Skeletal muscle cell (primary cell): ENCODE data around the gene TMTC2.
"Not testable (repeated sequence)": the region's sequence is repeated elsewhere in the genome, so short reads cannot be mapped to it uniquely, and the experiment has no call there.

Source experiments
- DNase-seq: peaks from one replicate; pipeline ENCODE4 v3.0.0-alpha.2; 2010; ENCODE audit warnings: low read depth
- H3K4me3 ChIP-seq: 2 replicates; pipeline ENCODE4 v1.5.1; 2011; ENCODE audit warnings: low read depth, mild to moderate bottlenecking, control low read depth, low read length, moderate library complexity

TMTC2 gene

DNA sequence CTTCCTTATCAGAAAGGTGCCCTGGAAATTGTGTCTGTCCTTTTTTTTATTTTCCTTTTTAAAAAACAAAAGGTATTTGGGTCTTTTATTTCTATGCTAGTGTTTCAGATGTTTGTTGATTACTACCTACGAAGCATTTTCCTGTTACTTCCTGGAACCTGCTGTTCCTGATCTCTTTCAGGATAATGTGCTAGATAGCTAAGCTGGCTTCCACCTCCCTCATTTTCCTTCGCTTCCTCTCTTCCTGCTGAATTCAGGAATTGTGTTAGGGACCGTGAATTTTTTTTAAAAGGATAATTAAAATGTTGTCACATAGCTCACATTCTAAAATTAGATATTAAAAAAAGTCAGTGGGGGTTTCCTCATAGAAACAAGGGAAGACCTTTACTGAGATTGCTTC, 27.7 kb downstream of the TMTC2 start:
- no peak overlapping the region for H3K4me3 ChIP-seq
- DNase-seq: no peak

- DNase-seq: no peak
- no peak overlapping the region for H3K4me3 ChIP-seq
Observed at GRCh38 chr12:82721726-82722125, 35.0 kb downstream of the TMTC2 start.

- H3K4me3 ChIP-seq: no peak overlapping the region
- DNase-seq: no peak
Observed at GRCh38 chr12:82723093-82723492, 36.4 kb downstream of the TMTC2 start.

DNA sequence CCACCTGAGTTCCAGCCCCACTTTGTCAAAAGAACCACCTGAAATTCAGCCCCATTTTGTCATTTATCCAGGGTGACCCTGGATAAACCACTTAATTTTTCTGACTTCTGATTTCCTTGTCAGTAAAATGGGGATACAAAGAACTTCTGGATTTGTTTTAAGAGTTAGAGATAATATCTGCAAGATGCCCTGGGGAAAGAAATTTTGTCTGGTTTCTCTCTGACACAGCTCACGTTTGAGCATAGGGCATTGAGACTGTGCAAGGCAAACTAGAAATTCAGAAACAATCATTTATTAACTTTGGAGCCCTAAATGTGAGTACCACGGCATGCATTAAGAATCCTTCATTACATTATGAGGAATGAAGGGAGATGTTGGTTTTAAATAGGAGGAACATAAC, 37.2 kb downstream of the TMTC2 start:
- DNase-seq: no peak
- H3K4me3 ChIP-seq: no peak overlapping the region

DNA sequence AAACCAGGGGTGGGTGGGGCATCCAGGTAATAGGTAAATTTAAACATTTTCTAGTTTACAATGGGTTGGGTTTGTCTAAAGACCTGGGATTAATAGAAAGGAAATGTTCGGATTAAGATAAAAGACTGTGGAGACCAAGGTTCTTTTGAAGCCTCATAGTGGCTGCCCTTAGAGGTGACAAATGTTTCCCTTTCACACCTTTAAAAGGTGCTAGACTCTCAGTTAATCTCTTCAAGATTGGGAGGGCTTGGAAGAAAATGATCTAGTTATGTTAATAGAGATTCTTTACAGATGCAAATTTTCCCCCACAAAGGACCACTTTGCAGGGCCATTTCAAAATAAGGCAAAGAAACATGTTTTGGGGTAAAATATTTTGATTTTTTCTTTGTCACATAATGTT, 39.0 kb downstream of the TMTC2 start:
- no peak for DNase-seq
- no peak overlapping the region for H3K4me3 ChIP-seq

DNA sequence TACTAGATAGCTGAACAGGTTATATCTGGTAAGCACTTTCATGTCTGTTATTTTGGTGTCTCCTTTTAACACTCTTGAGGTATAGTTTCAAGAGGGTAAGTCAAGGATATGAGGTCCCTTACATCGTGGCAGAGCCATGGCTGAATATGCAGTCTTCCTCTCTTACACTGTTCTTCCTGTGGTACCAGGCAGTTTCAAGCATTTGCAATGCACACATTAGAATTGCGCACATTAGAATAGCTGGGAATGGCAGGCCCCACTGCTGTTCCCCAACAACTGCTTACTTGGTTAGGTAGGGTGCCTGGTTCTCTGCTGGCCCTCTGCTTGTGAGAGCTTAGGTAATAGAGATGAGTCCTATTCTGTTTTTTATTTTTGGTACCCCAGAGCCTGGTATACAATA, 41.2 kb downstream of the TMTC2 start:
- no peak overlapping the region for H3K4me3 ChIP-seq
- DNase-seq: no peak

GRCh38 chr12:82728710-82729109, 42.0 kb downstream of the TMTC2 start:
- DNase-seq: no peak
- no peak overlapping the region for H3K4me3 ChIP-seq

- no peak for DNase-seq
- H3K4me3 ChIP-seq: no peak overlapping the region
Observed at GRCh38 chr12:82730953-82731459, 44.3 kb downstream of the TMTC2 start.

GRCh38 chr12:82740129-82741000, 53.7 kb downstream of the TMTC2 start:
- H3K4me3 ChIP-seq: no peak overlapping the region
- DNase-seq: peak; percentile 9

DNA sequence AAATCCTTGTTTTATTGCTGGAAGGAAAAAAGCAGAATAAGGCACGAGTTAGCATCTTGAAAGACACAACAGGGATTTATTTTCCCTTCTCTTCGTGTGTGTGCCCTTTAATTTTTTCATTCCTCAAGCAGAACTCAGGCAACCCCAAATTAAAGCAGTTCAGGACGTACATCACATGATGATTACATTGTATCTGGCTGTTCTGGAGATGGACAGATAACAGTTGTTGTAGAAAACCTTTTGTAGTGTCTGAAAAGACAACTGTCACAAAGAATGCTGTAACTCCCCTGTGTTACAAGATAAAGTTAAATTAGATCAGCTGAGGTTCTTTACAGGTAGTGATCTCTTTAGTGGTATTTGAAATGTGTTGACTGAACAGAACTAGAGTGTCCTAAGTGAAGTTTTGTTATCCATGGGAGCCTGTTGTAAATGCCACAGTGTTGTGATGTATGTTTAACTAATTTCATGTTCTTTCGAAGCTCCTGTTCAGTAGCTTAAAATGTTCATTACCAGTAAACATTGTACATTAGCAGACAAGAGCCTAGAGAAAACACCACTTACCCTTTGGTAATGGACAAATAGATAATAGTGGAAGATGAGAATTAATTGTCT, 58.5 kb downstream of the TMTC2 start:
- no peak overlapping the region for H3K4me3 ChIP-seq
- DNase-seq: no peak

DNA sequence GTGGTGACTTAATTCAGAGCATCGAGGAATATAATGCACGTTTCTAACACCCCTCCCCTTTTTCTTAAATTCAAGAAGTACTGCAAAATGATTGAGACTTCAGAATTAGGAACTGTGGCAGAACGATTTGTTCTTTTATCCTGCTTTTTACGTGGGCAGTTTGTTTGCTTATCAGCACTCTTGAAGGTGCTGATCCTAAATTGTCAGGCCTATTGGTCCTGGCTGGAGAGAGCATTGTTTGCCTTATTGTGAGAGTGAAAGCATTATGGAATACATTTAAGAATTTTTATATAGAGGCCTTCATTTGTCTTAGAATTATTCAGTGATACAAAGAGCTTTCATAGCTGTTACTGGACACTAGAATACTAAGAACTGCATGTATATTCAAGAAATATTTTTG, 59.1 kb downstream of the TMTC2 start:
- H3K4me3 ChIP-seq: no peak overlapping the region
- DNase-seq: no peak

- H3K4me3 ChIP-seq: no peak overlapping the region
- no peak for DNase-seq
Observed at GRCh38 chr12:82746668-82747067, 60.0 kb downstream of the TMTC2 start.

GRCh38 chr12:82749015-82749414, 62.3 kb downstream of the TMTC2 start:
- DNase-seq: no peak
- H3K4me3 ChIP-seq: no peak overlapping the region

- DNase-seq: no peak
- no peak overlapping the region for H3K4me3 ChIP-seq
Observed at GRCh38 chr12:82754856-82755255, 68.2 kb downstream of the TMTC2 start.

DNA sequence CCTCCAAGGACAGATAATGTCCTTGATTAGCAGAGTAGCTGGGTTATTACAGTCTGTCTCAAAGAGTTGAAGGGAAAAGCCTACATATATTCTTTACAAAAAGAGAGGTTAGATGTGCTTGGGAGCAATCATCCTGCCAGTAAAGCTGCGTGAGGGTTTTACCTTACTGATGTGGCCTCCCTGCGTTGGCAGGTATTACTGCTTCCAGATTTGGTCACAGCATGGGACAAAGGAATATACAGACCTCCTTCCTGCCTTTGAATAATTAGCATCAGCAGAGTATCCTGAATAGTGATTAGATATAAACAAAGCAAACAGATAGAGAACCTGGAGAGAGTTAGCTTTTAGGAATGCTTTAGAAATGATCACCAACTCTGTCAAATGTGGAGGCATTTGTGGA, 69.6 kb downstream of the TMTC2 start:
- H3K4me3 ChIP-seq: no peak overlapping the region
- no peak for DNase-seq

DNA sequence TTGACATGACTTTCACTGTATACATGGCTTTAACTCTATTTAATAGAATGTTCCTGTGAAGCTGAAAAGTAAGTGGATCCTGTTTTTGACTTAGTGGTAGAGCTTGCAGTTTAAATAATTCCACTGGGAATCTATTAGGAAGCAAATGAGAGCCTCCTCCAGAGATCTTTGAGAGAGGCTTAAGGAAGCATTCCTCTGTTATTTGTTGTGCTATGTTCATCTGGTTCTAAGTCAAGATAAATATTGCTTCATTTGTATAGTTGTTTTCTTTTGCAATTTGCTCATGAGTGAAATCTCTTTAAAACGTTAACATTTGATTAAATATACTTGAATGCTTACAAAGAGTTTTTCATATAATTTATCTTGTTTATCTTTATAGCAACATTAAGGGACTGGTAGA, 70.4 kb downstream of the TMTC2 start:
- peak; percentile 4 for DNase-seq
- no peak overlapping the region for H3K4me3 ChIP-seq

GRCh38 chr12:82757656-82758055, 71.0 kb downstream of the TMTC2 start:
- no peak overlapping the region for H3K4me3 ChIP-seq
- DNase-seq: no peak

GRCh38 chr12:82758749-82759330, 72.1 kb downstream of the TMTC2 start:
- no peak for DNase-seq
- no peak overlapping the region for H3K4me3 ChIP-seq

GRCh38 chr12:82760423-82760822, 73.7 kb downstream of the TMTC2 start:
- DNase-seq: no peak
- no peak overlapping the region for H3K4me3 ChIP-seq

DNA sequence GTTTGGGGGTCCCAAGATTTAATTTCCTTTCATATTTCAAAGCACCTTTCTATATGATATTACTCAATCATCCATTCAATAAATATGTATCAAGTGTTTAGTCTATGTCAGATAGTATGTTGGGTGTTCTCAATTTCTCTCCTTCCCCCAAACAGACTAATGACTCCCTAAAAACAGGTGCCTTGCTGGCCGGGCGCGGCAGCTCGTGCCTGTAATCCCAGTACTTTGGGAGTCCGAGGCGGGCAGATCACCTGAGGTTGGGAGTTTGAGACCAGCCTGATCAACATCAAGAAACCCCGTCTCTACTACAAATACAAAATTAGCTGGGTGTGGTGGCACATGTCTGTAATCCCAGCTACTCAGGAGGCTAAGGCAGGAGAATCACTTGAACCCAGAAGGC, 78.5 kb downstream of the TMTC2 start:
- not testable (repeated sequence) for DNase-seq, H3K4me3 ChIP-seq
